ENCODE results near the gene WDFY2.

WDFY2 gene

DNA sequence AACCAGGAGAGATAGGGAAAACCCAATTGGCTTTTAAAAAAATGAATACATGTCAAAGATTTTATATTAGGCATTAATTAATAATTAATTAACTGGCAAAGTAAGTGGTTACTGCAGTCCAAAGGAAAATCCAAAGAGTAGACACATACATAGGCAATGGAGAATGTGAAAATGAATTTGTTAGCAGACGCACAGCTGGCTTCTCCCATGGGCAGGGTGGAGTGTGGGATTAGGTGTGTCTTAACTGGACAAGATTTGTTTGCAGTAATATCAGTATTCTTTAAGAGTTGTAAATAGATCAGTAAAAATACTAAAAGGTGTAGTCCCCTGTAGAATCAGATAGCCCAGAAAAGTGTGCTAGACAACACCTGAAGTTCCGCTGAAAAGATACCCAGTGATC, 161.0 kb downstream of the WDFY2 start:
- no peak for DNase-seq

- DNase-seq, result no peak
These were observed 162.5 kb downstream of the WDFY2 start for GRCh38 chr13:51746802-51747201.

DNA sequence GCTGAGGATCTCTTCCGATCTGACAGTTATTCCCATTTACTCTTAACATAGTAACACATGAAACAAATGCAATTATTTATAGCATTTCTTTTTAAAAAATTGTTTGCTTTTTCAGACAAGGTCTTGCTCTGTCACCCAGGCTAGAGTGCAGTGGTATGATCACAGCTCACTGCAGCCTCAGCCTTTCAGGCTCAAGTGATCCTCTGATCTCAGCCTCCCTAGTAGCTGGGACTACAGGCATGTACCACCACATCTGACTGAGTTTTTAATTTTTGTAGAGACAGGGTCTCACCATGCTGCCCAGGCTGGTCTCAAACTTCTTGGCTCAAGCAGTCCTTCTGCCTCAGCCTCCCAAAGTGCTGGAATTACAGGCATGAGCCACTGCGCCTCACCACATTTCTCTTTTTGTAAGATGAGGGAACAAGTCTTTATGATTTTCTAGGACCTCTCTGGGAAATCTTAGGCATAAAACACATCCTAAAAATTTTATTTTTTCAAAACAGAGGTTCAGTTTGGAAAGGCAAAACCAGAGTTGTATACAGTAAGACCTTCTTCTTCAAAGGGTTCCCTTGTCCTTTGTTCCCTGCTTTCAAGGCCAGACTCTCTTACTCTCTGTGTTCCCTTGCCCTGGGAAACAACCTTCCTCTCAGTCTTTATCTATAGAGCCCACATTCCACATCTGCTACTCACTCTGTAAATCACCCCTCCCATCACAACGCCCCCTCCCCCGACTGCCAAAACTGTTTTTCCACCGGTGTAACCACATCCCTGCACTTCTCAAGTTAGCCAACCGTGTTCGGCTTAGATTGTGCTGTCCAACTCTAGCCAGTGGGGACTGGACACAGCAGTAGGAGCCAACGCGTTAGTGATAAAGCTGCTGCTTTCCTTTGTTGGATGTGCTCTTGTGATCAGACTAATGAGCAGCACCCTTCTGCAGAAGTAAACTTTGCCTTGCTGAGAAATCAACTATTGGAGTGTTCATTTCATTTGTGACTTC, 163.5 kb downstream of the WDFY2 start:
- DNase-seq, result no peak

DNA sequence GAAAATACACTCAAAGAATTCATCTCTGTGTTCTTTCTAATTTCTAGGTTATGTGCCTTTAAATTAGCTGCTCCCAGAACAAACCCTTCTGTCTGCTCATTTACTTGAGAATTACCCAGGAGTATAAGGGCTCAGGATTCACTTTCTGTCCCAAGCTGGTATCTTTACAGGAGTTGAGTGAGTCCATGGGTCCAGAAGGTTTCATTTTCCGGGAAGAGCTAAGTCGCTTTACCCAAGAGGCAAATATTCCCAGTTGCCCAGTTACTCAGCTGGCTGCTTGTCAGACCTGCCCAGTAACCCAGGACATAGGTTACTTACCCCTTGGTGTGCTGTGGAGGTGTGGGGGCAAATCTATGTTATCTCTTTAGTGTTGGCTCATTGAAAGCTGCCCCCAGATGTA, 172.4 kb downstream of the WDFY2 start:
- DNase-seq, result no peak

GRCh38 chr13:51758691-51759090, 174.4 kb downstream of the WDFY2 start:
- no peak for DNase-seq

DNA sequence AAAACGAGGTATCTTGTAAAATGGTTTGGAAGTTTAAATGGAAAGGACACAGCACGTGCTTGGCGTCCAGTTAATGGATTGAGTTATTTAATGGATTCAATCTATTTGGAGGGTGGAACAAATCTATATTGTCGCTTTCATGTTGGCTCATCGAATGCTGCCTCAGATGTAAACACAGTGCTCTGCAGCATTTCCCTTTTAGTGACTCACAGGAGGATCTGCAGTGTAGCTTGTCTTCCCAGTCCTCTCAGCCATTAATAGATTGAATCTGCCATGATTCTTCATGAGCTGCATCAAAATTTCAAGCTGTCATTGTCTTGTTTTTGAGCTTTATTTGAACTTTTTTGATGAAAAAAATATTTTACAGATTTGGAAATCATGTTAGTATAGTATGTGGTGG, 175.0 kb downstream of the WDFY2 start:
- no peak for DNase-seq

DNA sequence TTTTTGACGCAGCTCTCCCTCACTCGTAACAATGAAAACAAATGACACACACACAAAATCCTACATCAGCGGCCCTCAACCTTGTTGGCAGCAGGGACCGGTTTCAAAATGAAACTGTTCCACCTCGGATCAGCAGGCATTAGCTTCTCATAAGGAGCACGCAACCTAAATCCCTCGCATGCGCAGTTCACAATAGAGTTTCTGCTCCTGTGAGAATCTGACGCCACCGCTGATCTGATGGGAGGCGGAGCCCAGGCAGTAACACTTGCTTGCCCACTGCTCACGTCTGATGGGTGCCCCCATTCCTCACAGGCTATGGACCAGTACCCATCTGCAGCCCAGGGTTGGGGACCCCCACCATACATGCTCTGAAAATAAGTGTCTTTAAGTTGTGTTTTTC, 176.3 kb downstream of the WDFY2 start:
- DNase-seq, result no peak

DNA sequence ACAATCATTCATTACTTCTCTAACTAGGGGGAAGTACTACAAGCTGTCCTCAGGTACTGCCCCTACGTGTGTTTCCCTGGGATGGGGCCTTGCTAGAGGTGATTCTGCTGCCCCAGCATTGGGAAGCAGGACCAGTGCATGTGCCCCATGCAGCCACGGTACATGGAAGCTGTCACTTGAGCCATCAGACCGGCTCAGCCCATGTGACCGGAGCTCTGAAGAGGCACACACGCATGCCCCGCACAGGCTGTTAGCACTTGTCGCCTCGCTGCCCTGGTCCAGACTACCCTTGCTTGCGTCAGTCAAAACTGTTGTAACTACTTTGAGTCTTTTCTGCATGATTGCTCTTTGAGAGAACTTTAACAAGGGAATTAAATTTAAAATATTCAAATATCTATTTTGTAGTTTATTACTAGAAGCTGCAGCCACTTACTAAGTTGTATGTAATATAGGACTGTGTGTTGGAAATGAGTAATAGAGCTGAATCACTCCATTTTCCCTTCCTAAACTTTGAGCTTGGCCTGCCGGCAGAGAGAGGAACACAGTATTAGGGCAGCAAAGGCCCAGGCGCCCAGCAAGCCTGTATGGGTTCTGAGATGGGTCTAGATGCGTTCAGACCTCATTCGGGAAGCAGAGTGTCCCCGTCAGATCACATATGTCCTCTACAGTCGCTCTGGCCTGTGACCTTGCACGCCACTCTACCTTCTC, 177.5 kb downstream of the WDFY2 start:
- no peak for DNase-seq

GRCh38 chr13:51763486-51763885, 179.2 kb downstream of the WDFY2 start:
- no peak for DNase-seq

- DNase-seq, result peak; percentile 68
These were observed 180.2 kb downstream of the WDFY2 start for GRCh38 chr13:51764184-51765141.

- no peak for DNase-seq
These were observed 180.9 kb downstream of the WDFY2 start for GRCh38 chr13:51765142-51765515.

DNA sequence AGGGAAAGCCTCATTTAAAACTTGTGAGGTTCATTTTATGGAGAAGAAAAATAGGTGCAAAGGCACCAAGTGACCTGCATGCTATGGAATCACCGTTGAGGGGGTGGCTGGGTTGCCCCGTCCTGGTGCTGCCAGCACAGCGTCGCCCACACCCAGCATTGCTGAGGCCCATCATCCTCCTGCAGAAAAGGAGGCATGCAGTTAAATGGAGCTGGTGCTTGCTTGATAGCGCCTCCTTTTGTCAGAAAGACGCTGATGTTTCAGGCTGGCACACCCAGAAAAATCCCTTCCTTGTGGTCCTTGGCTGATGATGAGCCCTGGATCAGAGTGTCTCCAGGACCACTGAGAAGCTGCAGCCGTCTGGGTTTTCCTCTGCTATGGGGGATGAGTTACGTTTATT, 182.8 kb downstream of the WDFY2 start:
- DNase-seq, result no peak

GRCh38 chr13:51768378-51768921, 184.2 kb downstream of the WDFY2 start:
- DNase-seq, result no peak

DNA sequence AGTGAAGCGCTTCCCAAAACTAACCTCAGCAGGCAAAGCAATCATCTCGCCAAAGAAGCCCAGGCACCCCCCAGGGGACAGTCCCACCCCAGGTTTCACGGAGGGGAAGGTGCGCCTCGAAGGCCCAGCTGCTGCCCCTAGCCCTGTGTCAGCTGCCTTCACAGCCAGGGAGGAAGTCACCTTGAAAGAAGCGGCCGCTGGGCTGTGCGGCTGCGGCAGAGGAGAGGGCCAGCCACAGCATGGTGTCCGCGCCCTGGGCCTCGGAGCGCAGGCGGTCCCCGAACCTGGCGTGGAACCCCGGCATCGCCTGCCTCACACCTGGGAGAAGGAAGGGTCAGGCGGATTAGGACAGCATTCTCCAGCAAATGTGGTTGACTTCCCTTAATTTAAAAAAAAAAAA, 184.7 kb downstream of the WDFY2 start:
- no peak for DNase-seq

- DNase-seq, result no peak
These were observed 185.3 kb downstream of the WDFY2 start for GRCh38 chr13:51769455-51770127.

DNA sequence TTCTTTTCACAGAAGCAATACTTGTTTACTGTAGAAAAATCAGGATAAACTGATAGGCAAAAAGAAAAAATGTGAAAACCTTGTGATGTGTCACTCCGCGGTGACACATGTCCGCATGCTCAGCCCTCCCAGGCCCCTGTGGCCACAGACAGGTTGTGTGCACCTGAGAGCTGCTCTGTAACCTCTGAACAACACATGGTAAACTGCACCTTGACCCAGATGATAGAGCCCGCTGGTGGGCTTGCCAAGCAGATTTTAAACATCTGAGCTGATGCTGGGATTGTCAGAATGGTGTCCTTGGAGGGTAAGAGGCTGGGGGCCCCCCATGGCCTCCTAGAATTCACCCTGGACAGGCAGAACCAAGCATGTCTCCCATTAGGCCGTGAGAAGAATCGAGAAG, 185.9 kb downstream of the WDFY2 start:
- no peak for DNase-seq

- DNase-seq, result no peak
These were observed 186.6 kb downstream of the WDFY2 start for GRCh38 chr13:51770681-51771417.

DNA sequence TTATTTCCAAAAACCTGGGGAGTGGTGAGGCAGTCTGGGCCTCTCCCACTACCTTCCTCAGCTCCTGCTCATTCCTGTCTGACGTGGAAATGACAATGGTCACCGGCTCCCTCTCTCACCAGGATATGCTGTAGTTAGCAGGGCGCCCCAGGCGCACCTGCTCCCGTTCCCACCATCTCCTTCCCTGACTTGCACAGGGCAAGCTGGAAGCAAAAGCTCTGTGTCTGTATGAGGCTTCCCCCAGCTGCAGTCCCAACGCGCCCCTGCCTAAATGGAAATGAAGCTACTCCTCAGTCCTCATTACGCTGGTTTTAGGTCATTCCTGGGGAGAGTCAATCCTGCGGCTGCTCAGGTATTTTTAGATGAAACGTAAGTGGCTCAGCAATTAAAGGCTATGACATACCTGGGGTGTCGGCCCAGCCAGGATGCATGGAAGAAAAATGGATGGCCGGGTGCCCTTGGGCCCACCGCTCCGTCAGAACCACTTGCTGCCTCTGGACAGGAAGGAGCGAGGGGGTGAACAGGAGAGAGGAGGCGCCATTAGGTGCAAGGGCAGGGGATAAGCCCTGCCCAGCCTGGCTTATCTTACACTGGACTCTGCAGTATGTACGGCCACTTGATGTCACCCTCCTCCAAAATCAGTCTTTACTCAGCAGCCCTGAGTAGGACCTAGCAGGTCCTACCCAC, 187.3 kb downstream of the WDFY2 start:
- DNase-seq, result no peak

DNA sequence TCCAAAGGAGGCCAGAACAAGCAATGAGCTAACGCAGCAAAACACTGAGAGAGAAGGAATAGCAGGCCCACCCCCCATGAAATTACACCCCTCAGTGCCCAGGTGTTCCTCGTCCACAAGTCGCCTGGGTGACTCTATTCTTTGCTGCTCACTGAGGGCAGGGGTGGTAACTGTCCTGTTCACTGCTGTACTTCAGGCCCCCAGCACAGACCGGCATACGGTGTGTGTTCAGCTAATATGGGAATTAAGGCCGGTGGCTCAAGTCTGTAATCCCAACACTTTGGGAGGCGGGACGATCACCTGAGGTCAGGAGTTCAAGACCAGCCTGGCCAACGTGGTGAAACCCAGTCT, 187.8 kb downstream of the WDFY2 start:
- no peak for DNase-seq

DNA sequence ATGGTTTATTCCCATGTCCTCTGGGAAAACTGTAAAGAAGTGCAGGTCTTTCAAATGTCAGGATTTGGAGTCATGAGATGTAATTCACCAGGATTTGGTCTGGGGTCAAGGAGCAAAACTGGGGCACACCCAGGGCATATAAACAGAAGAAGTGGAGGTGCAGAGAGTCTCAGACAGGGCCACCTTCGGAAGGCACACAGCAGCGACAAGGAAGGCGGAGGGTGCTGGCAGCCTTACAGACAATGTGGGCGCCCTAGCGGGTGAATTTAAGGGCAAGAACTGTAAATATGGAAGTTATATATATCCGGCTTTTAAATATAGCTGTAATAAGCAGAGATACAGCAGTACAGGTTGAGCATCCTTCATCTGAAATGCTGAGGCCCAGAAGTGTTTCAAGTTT, 188.5 kb downstream of the WDFY2 start:
- DNase-seq, result no peak

GRCh38 chr13:51773515-51773914, 189.3 kb downstream of the WDFY2 start:
- no peak for DNase-seq
